GM18498 (cell line): Measurements from ENCODE around the gene FAM227A.
"Not testable (repeated sequence)": the region's sequence is repeated elsewhere in the genome, so short reads cannot be mapped to it uniquely, and the experiment has no call there.

Experiments
- ATAC-seq: cut with Tn5 transposase; IDR thresholded peaks from one replicate; pipeline ENCODE4 v1.9.1; 2021; ENCODE audit warnings: mild to moderate bottlenecking, moderate library complexity; ENCODE audit not compliant: unreplicated experiment

FAM227A gene

DNA sequence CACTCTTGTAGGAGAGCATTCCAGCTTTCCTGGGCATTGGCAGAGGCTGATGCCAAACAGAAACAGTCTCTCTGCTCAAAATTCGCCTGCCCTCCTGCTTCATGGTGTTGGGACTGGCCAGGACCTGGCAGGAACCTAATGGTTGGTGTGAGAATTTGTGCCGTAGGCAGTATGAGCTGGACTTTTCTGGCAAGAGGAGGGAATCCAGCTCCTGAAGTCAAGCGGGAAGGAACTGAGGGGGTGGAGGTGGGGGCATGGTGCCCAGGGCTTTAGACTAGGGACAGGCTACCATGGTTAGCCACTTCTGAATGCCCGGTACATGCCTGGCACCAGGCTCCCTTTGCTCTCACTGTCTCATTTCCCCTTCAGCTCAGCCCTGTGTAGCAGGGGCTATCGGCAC lies 18.7 kb upstream of the FAM227A start:
- ATAC-seq: no peak

DNA sequence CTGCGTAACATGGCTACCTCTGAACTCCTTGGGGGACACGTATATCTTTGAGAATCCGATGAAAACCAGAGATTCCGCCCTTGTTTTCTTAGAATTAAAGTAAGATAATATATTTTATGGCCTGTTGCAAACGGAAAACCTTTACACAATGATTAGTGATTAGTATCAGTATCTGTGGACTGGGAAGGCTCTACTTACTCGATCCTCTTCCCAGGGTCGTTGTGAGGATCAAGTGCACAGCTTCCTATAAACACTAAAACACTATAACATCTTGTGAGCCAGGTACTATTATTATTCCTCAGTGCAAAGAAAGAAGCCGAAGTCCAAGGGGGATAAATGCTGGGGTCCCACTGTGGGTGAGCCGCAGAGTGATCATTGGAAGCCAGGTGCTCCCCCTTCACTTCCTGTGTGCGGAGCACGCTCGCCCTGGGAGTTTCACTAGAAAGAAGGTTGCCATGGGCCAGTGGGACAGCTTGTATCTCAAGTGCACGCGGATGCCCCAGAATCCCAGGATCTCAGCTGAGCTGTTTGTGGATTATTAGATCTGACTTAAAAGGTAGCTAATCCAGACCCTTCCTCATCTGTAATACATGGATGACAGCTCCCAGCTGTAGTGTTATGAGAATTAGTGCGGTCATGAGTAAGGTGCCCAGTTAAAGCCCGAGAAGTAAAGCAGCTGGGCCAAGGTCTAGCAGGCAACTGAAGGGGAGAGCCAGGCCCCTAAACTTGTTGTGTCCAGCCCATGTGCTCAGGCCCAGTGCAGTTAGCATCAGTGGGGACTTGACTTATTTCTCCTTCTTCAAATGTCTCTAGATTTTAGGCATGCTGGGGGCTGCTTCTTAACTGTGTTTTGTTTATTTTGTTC lies 1.1 kb upstream of the FAM227A start:
- peak; percentile 38 for ATAC-seq

DNA sequence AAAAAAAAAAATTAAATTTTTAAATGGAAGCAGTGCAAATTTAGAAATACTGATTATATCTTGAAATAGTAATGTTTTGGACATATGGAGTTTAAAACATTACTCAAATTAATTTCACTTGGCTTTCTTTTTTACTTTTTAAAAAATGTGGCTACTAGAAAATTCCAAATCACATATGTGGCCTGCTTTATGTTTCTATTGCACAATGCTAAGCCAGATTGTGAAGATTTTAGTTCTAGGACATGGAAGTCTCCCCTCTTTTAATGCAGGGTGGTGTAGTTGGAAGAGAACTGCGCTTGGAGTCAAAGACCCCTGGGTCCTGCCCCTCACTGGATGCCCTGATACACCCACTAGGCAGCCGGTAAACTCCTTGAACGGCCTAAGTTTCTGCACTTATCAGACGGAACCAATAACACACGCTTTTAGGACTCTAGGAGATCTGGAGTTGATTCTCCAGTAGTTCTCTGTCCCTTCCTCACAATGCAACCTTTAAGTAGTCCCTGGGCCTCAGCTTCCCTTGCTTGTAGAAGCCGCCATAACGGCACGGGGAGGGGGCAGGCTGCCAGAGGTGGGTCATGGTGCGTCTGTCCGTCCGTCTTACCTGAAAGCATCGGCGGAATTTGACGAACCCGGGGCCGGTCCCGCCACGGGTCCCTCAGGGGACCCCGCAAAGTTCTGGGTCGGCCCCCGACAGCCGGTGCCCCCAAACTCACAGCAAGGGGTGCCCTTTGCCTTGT lies 505 bp downstream of the FAM227A start:
- no peak for ATAC-seq

DNA sequence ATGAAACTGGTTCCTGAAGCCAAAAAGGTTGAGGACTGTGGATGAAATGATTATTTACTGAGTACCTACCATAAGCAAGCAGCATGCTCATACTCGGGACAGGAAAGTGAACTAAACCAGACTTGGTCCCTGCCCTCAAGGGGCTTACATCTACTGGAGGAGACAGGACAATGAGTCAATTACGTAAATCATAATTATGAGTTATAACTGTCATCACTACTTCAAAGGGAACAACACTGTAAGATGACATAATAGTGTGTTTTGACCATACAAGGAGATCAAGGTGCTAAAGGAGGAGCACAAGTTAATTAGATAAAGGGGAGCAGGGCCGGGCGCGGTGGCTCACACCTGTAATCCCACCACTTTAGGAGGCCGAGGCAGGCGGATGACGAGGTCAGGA lies 2.5 kb downstream of the FAM227A start:
- no peak for ATAC-seq

DNA sequence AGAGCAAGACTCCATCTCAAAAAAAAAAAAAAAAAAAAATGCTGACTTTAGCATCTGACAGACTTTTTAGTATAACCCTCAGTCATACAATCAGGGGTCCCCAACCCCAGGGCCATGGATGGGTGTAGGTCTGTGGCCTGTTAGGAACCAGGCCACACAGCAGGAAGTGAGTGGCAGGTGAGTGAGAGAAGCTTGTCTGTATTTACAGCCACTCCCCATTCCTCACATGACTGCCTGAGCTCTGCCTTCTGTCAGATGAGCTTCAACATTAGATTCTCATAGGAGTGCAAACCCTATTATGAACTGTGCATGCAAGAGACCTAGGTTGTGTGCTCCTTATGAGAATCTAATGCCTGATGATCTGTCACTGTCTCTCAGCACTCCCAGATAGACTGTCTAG lies 3.3 kb downstream of the FAM227A start:
- no peak for ATAC-seq

DNA sequence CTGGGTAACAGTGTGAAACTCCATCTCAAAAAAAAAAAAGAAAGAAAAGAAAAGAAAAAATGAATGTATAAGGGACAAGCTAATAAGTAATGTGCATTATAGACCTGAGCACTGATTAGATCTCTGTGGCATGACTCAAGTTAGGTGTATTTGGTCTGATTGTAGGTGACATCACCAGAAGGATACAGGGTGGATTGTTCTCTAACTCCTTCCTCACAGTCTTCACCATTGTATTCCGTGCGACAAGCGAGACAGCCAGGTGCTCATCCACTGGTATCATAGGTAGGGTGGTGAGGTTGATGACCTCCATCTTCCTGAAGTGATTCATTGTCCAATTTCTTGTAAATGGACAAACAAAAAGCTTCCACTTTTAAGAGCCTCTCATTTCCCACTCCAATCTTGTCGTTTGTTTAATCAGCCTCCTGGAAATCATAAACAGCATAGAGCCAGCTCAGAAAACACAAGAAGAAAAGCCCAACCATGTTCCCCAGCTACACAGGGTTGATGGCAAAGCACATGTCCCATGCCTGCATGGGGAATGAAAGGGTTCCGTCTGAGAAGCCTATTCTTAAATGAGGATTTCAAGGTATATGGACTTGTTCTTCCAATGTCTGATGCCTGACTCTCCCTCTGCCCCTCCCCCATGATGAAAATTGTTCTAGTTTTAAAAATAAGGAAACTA lies 6.2 kb downstream of the FAM227A start:
- ATAC-seq: no peak

DNA sequence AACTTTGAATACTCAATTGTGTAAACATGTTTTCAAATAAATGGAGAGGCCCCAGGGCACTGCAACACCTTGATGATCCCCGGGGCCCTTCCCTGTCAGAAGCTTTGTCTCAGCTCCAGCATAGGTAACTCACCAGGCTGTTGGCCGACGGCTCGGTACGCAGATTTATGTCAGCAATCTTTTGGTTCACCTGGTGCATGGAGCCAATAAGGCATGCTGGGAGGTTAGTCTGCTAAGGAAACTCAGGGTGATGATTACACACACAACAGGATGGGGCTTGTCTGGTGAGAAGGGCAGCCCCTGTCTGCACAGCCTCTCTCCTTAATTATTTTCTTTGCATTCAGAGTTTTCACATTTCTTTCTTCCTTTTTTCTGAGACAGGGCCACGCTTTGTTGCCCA lies 10.8 kb downstream of the FAM227A start:
- no peak for ATAC-seq

DNA sequence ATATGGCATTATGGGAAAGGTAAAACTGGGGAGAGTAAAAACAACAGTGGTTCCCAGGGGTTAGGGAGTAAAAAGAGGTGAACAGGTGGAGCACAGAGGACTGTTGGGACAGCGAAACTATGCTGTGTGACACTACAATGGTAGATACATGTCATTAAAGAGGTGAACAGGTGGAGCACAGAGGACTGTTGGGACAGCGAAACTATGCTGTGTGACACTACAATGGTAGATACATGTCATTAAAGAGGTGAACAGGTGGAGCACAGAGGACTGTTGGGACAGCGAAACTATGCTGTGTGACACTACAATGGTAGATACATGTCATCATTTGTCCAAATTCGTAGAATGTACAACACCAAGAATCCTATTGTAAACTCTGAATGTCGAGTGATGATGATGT lies 11.9 kb downstream of the FAM227A start:
- ATAC-seq: not testable (repeated sequence)

DNA sequence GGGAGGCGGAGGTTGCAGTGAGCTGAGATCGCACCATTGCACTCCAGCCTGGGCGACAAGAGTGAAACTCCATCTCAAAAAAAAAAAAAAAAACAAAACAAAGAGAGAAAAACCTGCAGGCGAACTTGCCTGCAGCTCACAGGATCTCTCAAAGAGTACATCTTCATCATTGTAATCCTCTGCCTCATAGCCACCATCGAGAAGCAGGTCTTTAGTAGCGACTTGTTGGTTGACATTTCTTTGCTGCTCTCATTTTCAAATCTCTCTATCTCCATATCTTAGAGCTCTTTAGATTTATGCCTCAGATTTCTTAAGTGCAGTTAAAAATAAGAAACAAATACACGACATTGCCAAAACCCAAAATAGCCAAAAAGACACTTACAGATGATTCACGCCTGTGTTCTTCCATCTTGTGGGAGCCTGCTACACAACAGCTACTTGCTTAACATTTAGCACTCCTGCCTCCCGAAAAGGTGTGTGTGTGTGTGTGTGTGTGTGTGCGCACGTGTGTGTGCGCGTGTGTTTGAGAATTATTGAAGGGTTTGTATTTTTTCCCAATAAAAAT lies 14.6 kb downstream of the FAM227A start:
- ATAC-seq: no peak

DNA sequence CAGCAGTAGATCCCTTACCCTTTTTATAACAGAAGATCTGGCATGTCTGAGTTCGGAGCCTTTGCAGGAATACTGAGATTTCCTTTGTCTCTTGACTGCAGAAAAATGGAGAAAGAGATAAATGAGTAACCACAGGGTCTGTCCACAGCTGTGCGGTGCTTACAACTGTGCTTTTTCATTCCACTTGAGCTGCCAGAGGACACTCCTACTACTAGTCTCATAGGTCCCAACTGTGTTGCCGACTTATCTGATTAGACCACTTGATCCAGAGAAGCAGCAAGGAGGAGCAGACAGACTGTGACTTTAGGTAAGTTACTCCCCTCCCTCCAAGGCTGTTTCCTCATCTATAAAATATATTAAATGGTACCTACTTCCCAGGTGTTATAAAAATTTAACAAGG lies 17.5 kb downstream of the FAM227A start:
- no peak for ATAC-seq

DNA sequence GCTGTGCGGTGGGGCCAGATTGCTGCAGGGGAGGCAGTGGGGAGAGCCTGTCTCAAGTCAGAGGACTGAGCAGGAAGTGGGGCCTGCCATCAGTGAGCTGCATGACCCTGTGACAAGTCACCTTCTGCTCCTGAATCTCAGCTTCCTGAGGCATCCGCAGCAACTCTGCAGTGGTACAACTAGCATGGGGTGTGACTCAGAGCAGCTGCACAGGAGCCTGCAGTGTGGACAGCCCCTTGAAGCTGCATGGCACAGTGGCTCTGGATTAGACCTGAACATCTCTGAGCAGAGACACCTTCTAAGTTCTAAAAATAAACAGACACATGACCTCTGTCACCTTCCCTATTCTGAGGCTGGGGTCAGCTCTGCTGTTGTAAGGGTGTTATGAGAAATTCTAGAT lies 18.0 kb downstream of the FAM227A start:
- no peak for ATAC-seq

DNA sequence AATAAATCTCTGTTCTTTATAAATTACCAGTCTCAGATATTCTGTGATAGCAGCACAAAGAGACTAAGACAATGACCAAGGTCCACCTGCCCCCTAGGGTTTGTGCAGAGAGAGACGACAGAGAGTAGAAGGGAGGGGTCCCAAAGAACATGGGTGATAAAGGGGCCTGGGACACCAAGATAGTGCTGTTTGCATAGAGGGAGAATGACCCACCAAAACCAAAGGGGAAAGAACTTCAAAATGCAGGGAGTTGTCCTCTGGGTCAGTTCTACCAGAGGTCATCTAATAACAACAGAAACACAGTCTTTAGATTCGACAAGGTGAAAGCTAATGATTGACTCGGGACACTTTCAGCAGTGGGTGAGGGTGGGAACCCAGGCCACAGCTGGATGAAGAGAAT lies 23.7 kb downstream of the FAM227A start:
- no peak for ATAC-seq

DNA sequence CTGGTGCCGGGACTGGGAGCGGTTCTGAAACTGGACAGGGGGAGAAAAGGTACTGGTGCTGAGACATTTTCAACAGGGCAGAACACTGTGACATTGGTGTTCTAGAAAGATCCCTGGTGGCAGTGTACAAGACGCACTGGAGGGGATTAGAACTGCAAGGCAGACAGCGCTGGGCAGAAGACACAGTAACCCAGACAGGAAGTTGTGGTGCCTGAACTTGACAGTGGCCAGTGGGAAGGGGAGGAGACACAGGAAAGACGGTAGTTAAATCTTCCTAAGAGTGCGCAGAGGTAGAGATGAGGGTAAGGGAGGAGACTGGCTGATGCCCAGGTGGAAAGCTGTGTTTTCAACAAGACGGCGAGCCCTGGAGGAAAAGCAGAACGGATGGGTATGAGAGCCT lies 24.5 kb downstream of the FAM227A start:
- ATAC-seq: no peak

DNA sequence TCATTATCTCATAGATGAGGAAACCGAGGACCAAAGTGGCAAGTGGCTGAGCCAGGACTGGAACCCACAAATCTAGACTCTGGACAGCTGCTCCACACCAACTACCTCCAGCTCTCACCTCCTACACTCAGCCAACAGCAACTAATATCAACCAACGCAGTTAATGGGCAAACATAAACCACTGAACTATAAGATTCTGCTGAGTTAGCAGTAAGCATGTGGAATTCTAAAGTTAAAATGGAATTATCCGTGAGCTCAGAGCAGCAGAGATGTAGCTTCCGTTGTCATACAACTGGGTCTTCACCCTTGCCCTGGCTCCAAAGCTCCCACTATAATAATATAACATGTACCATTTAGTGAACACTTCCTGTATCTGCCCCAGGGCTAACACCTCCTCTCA lies 27.1 kb downstream of the FAM227A start:
- ATAC-seq: no peak

DNA sequence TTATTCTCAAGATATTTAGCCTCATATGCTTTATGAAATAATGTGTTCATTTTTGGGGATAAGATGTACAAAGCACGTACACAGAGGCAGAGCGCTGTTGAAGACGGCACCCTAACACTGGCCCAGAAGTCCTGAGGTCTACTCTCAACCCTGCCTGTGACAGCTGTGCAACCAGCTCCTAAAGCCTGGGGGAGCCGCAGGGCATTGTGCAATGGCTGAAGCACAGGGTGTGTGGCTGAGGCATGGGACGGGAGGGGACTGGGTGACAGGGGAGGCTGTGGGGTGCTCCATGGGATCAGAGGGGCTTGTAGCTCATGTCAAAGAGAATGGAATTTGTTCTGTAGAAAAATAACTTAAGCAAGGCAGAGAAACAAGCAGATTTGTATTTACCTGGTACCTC lies 27.7 kb downstream of the FAM227A start:
- no peak for ATAC-seq

DNA sequence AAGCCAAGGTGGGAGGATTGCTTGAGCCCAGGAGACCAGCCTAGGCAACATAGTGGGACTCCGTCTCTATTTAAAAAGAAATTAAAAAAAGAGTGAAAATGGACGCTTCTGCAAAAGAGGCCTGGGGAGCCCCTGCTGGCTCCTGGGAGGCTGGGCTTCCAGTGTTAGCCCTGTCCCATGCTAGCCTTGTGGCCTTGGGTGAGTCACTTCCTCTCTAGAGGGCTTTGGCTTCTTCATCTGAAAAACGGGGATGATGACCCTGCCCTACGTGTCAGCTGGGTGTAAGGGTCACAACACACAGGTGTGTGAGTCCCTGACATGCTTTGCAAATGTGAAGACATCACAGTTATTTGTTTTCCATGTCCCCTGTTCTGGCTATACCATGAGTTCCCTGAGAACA lies 32.8 kb downstream of the FAM227A start:
- ATAC-seq: no peak

DNA sequence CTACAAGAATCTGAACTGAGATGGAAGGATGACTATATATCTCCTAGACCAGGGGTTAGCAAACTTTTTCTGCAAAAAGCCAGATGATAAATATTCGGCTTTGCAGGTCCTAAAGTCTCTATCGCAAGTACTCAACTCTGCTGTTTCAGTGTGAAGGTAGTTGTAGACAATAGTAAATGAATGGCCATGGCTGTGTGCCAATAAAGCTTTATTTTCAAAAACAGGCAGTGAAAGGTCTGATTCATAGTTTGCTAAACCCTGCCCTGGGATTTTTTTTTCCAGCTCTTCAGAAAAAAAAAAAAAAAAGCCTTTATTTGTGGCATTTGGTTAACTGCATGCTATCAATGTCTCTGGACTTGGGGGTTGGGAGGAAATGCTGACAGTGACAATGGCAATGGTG lies 37.5 kb downstream of the FAM227A start:
- no peak for ATAC-seq

DNA sequence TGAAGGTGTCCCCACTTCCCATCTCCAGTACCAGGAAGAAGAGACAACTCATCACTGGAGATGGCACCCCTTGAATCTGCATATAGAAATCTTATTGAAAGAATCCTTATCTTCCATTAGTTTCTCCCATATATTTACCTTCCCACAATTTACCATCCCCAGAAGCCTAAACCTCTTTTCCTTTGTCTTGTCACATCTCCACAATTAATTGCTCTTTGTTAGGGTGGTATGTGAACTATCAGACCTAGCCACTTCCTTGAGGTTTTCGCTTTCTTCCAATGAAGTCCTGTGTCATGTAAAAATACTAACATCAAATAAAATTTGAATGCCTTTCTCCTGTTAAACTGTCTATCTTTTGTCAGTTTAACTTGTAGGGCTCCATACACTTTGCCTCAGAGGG lies 37.9 kb downstream of the FAM227A start:
- no peak for ATAC-seq

DNA sequence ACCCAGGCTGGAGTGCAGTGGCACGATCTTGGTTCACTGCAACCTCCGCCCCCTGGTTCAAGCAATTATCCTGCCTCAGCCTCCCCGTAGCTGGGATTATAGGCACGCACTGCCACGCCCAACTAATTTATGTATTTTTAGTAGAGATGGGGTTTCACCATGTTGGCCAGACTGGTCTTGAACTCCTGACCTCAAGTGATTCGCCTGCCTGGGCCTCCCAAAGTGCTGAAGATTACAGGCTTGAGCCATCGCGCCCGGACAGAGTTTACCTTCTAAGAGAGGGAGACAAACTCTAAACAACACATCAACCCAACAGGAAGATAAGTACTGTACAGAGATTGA lies 41.2 kb downstream of the FAM227A start:
- not testable (repeated sequence) for ATAC-seq

DNA sequence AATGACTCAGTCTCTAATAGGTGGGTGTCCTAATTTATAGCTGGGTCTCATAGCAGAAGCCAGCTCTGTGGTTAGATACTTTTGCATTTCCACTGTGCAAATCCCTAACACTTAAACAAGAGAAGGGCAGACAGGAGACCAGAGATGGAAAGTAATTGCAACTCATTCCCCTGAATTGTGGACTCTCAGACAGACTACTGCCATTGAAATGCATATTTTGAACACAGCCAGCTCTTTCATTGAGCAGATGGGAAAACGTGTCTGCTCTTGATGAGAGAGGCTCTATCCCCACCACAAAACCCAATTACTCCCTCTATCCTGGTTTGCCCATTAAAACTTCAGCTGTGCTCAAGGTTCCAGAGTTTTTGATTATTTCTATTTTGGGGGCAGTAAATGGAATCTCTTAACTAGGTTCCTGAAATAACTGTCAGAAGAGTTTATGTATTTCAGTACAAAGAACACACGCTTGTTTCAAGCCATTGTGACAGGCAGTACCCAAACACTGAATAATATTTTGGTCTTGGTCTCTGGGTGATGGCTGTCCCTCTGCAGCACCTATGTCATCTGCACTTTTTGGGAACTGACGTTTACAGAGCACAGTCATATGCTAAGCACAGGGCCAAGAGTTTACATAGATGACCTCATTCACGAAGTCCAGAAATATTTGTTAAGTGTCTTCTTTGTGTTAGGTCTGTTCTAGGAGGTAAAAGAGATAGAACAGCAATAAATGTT lies 41.7 kb downstream of the FAM227A start:
- ATAC-seq: no peak

DNA sequence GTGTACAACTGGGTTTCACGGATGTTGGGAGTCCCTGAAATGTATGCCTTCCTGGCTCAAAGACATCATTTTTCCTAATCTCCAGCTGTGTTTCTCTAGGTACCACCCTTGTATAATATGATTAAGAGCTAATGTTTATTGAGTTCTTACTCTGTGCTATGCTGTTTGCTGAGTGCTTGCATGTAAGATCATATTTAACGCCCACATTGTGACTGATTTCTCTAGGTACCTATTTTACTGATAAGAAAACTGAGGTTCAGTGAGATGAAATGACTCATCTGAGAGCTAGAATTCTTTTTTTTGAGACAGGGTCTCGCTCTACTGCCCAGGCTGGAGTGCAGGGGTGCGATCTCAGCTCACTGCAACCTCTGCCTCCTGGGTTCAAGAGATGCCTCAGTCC lies 42.6 kb downstream of the FAM227A start:
- ATAC-seq: no peak
